Measurements from ENCODE around the gene CLASP1.

DNA sequence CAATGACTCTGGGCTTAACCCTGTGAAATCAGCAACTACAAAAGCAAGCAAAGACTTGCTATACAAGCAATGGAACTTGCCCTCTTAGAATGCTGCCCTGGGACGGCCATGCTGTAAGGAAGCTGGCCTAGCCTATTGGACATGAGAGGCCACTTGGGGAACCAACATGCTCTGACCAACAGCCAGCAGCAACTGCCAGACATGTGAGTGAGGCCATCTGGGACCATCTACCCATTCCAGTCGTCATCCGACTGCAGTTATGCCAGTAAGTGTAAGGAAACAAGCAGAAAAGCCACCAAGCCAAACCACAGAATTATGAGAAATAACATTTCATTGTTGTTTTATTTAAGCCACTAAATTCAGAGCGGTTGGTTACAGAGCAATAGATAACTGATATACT lies 40.9 kb downstream of the CLASP1 start:
- TF ChIP-seq, protein P1, sequence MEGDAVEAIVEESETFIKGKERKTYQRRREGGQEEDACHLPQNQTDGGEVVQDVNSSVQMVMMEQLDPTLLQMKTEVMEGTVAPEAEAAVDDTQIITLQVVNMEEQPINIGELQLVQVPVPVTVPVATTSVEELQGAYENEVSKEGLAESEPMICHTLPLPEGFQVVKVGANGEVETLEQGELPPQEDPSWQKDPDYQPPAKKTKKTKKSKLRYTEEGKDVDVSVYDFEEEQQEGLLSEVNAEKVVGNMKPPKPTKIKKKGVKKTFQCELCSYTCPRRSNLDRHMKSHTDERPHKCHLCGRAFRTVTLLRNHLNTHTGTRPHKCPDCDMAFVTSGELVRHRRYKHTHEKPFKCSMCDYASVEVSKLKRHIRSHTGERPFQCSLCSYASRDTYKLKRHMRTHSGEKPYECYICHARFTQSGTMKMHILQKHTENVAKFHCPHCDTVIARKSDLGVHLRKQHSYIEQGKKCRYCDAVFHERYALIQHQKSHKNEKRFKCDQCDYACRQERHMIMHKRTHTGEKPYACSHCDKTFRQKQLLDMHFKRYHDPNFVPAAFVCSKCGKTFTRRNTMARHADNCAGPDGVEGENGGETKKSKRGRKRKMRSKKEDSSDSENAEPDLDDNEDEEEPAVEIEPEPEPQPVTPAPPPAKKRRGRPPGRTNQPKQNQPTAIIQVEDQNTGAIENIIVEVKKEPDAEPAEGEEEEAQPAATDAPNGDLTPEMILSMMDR (IDR thresholded peaks at IDR 0.05): no peak
- TF ChIP-seq POLR2A (IDR thresholded peaks at IDR 0.05): no peak
